HUES64 (cell line): ENCODE results near the gene MYL12A.

Source experiments
- H3K27ac ChIP-seq: 2 replicates; pipeline ENCODE4 v1.7.0; 2013; ENCODE audit warnings: low read depth, low read length, inconsistent platforms
- H3K27me3 ChIP-seq: 2 replicates; pipeline ENCODE4 v1.6.1; 2013; ENCODE audit warnings: mild to moderate bottlenecking, low read length; ENCODE audit not compliant: insufficient read depth
- H3K36me3 ChIP-seq: 2 replicates; pipeline ENCODE4 v1.6.1; 2013; ENCODE audit warnings: mild to moderate bottlenecking, low read length; ENCODE audit not compliant: insufficient read depth
- H3K4me1 ChIP-seq: 2 replicates; pipeline ENCODE4 v1.6.1; 2013; ENCODE audit warnings: mild to moderate bottlenecking, low read length, moderate library complexity; ENCODE audit not compliant: insufficient read depth
- H3K4me3 ChIP-seq: 2 replicates; pipeline ENCODE4 v1.5.1; 2013; ENCODE audit warnings: mild to moderate bottlenecking, low read length, moderate library complexity
- H3K9ac ChIP-seq: 2 replicates; pipeline ENCODE4 v1.6.1; 2013; ENCODE audit warnings: mild to moderate bottlenecking, low read depth, low read length
- H3K9me3 ChIP-seq: 2 replicates; pipeline ENCODE4 v1.6.1; 2013; ENCODE audit warnings: low read depth, low read length; ENCODE audit not compliant: insufficient read depth
- WGBS: fragments of 150-250, 120-280 bp; methylation state at CpG from one replicate; pipeline ENCODE4 v1.1.7; 2013; ENCODE audit warnings: missing lambda C conversion rate; 5-methylcytosine and 5-hydroxymethylcytosine counted together

Gene MYL12A

DNA sequence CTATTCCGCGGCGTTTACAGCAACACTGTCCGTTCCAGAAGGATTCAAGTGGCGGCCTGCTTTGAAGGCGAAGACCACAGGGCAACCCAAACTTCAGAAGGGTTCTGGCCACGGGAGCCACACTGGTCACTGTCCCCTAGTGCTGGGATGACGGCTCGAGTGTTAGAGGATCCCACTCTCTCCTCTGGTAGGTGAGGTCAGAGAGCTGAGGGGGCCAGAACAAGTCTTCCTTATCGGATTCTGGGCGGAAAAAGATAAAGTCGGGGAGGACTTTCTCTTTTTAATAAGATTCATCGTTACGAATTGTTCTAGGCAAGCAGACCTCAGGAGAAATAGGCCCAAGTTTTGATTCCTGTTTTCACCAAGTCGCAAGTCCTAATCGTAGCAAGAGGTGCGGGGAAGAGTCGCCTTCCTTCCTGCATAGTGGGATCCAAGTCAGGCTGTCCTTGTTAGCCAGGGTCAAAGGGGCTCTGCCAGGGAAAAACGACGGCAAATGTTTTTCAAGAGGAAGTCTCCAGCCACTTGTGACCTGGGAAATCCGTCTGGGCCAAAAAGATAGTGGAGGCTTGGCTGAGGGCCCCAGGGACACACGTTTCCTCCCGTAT lies 864 bp upstream of the MYL12A start:
- H3K4me3 ChIP-seq = peak overlapping the region; percentile 96

DNA sequence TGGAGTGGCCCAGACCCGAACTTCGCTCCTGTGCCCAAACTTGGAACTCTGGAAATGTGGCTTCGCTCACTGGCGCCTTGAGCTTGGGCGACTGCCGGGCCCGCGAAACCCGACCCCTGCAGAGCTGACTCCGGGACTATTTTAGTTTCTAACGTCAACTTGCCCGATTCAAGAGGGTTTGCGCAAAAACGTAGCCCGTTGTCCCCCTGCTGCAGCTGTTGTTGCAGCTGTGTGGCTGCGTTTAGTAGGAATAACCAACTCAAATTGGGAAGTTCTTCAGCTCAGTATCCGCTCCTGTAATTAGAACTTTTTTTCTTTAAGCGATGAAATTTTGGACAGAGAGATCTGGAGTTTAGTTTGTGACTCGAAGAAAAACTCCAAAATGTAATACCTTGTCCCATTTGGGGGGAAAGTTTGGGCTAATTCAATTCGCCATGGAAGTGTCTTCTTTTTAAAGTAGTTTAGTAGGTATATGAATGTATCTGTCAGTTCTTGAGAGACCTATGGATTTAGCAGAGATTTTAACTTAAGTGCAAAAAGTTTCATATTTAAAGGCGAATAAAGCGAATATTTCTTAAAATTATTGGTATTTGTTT lies 559 bp downstream of the MYL12A start:
- peak overlapping the region; percentile 97 for H3K9ac ChIP-seq
- H3K9me3 ChIP-seq = no peaks in the 10 kb centered on the region
- H3K4me3 ChIP-seq = peak overlapping the region; percentile 96
- peaks cover 30% of the 10 kb centered on the region for H3K4me1 ChIP-seq
- peaks cover 23% of the 10 kb centered on the region for H3K36me3 ChIP-seq
- H3K27ac ChIP-seq = peak overlapping the region; percentile 99
- WGBS = under 1% methylated on average over 22 of the region's 22 CpGs
- no peaks in the 10 kb centered on the region for H3K27me3 ChIP-seq

More for the DNA sequence above, 864 bp upstream of the MYL12A start:
- WGBS = 72% methylated on average over 23 of the region's 23 CpGs
- Histone ChIP-seq H3K4me1 (peaks cover 30% of the 10 kb centered on the region), H3K9ac (peak overlapping the region; percentile 48), H3K27ac (peak overlapping the region; percentile 83), H3K36me3 (peaks cover 16% of the 10 kb centered on the region; the same call in 1 of the 2 replicates), H3K9me3 (peaks cover 7% of the 10 kb centered on the region), H3K27me3 (no peaks in the 10 kb centered on the region)

DNA sequence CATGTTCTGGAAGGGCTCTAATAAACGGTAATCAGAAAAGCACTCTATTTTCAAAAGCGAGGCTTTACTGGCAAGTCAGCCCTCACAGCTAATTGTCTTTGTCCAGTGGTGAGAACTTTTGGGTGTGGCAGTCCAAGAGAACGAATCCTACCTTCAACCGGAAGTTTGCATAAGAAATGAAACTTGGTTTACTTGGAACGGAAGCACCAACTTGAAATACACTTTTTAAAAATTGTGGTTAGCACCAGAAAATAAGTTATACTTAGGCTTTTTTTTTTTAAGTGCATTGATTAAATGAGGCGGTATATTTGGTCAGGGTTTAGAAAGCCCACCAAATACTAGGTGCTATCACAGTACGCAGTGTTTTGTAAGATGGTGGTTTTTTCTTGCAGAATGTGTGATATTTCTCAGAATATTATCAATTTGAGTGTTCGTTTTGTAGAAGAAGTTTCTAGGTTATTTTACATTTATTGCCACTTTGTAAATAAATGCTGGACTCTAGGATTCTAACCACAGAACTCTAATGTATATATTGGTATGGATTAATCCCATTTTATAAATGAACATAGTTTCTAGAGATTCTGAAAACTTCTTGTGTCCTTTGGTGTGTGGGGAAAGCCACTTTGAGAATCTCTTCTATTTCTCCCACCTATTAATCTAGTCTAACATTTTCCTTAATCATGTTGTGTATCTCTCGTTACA lies 1.2 kb downstream of the MYL12A start:
- no peaks in the 10 kb centered on the region for H3K9me3 ChIP-seq
- 24% methylated on average over 9 of the region's 9 CpGs for WGBS
- no peaks in the 10 kb centered on the region for H3K27me3 ChIP-seq
- peaks cover 30% of the 10 kb centered on the region for H3K36me3 ChIP-seq
- H3K27ac ChIP-seq = peak overlapping the region; percentile 99
- H3K4me1 ChIP-seq = peaks cover 30% of the 10 kb centered on the region
- peak overlapping the region; percentile 96 for H3K4me3 ChIP-seq
- H3K9ac ChIP-seq = peak overlapping the region; percentile 97

DNA sequence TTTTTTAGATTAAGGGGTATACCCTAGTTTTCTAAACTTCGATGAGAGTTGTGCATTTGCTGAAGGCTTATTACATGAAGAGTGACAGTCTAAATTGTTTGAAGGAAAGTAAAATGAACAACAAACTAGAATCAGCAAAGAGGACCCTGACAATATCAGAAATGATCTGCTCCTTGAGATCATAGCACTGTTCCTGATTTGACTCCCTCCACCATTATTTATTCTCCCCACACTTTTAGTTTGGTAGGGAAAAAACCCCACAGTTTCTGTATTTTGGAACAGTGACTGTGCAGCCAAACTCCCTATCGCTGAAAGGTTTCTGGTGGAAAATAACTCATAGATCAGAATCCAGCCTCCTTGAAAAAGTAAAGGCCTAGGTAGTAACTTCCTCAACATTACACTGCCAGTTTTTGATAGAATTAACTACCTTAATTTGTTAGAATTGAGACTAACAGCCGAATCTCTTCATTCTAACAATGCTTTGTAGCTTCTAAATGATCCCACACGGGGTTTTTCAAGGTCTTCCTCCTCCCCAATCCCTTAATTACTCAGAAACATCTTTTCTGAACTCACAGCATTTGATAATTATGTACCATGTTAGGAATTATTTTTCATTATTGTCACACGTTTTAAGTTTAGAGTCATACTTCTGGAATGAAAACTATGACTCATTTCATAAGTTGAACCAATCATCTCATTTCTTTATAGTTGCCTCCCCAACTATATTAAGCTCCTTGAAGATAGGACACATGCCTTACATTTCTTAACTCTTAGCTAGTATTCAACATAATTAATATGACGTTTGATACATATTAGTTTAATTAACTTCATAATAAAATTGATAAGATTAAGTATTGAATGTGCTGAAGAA lies 2.9 kb downstream of the MYL12A start:
- no peak overlapping the region for H3K27ac ChIP-seq
- peaks cover 30% of the 10 kb centered on the region for H3K4me1 ChIP-seq
- 81% methylated on average over 5 of the region's 6 CpGs for WGBS
- H3K9ac ChIP-seq = no peak overlapping the region
- H3K4me3 ChIP-seq = peak overlapping the region; percentile 6; the same call in 1 of the 2 replicates
- no peaks in the 10 kb centered on the region for H3K27me3 ChIP-seq
- no peaks in the 10 kb centered on the region for H3K9me3 ChIP-seq
- H3K36me3 ChIP-seq = peaks cover 46% of the 10 kb centered on the region

DNA sequence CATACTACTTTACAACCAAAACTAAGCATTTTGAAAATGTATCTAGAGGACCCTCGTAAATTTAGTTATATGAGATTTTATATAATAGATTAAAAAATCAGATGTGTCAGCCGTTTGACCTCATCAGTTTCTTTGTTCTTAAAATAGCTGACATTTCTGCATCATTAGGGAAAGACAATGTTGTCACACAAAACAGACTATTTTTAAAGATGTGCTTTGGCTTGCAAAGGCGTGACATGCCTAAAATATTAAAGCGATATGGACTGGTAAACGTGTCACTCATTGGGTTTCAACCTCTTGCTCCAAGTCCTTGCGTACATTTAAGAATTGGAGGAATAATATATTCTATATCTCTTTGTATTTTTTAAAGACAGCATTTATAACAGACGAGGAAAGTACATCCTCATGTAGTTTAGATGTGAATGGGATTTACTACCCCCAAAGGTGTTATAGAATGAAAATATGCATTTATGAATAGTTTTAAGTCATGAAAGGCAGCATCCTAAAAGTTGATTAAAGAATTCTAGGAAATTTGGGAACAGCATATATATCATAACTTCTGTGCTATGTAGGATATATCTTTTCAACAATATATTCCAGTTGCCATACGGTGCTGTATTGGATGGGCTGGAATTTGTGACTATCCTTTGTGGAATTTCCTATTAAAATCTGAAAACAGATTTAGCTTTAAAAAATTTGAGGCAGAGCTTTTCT lies 3.8 kb downstream of the MYL12A start:
- Histone ChIP-seq H3K36me3 (peaks cover 56% of the 10 kb centered on the region), H3K4me1 (peaks cover 30% of the 10 kb centered on the region), H3K9ac (no peak overlapping the region), H3K27me3 (no peaks in the 10 kb centered on the region), H3K9me3 (no peaks in the 10 kb centered on the region), H3K4me3 (no peak overlapping the region), H3K27ac (peak overlapping the region; percentile 28; the same call in 1 of the 2 replicates)
- 91% methylated on average over 5 of the region's 8 CpGs for WGBS

DNA sequence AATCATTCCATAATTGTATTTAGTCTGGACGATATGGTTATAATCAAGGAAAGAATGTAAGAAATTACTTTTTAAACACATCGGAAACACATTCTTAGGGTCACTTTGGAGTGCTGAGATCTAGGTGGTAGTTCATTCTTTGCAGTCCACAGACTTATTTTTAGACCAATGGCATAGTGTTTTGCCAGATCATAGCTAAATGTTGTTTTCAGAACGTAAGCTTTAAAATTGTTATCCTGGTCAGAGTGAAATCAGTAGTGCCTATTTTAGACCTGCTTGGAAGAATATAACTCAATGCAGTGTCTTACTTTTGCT lies 4.3 kb downstream of the MYL12A start:
- 92% methylated on average over 2 of the region's 3 CpGs for WGBS
- H3K27ac ChIP-seq = peak overlapping the region; percentile 28; the same call in 1 of the 2 replicates
- no peaks in the 10 kb centered on the region for H3K9me3 ChIP-seq
- H3K27me3 ChIP-seq = no peaks in the 10 kb centered on the region
- peaks cover 61% of the 10 kb centered on the region for H3K36me3 ChIP-seq
- no peak overlapping the region for H3K4me3 ChIP-seq
- no peak overlapping the region for H3K9ac ChIP-seq
- H3K4me1 ChIP-seq = peaks cover 25% of the 10 kb centered on the region

DNA sequence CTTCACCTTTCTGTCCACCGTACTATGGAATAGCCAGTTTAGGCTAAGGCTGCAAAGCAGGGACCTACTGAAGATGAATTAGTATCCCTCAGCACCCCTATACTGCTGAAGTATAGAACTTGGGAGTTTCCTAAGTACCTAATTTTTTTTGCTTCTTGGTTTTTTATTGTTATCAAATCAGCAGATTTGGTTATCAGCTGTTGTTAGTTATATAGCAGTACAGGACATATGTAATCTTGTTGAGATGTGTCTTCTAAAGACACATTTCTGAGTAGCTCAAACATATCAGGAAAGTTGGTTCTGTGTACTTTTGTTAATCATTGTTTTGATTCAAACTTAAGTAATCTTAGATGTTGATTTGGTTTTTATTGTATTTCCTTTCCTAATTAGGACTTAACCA lies 5.2 kb downstream of the MYL12A start:
- 93% methylated on average over 1 of the region's 1 CpG for WGBS
- H3K27ac ChIP-seq = no peak overlapping the region
- H3K36me3 ChIP-seq = peaks cover 70% of the 10 kb centered on the region
- H3K4me1 ChIP-seq = peaks cover 31% of the 10 kb centered on the region
- H3K27me3 ChIP-seq = no peaks in the 10 kb centered on the region
- no peak overlapping the region for H3K4me3 ChIP-seq
- H3K9me3 ChIP-seq = no peaks in the 10 kb centered on the region
- no peak overlapping the region for H3K9ac ChIP-seq

DNA sequence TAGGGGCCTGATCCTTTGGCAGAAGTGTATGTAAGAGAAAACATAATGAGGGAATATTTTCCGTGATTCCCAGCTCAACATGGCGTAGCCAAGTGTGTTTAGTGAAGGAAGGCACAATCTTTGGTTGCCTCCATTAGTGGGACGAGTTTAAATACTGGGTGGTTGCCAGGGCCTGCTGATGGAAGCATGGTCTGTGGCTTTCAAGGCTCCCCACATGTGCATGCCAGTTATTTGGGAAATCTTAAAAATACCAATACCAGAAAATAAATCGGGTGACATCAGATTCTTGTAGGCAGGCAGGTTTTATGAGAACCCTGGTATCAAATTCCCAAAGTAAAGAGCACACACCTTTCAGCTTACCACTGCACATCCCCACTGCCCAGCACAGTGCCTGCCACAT lies 7.1 kb downstream of the MYL12A start:
- Histone ChIP-seq H3K9me3 (no peaks in the 10 kb centered on the region), H3K27ac (no peak overlapping the region), H3K36me3 (peaks cover 78% of the 10 kb centered on the region), H3K27me3 (no peaks in the 10 kb centered on the region), H3K9ac (no peak overlapping the region), H3K4me1 (peaks cover 23% of the 10 kb centered on the region), H3K4me3 (no peak overlapping the region)
- 95% methylated on average over 4 of the region's 4 CpGs for WGBS

DNA sequence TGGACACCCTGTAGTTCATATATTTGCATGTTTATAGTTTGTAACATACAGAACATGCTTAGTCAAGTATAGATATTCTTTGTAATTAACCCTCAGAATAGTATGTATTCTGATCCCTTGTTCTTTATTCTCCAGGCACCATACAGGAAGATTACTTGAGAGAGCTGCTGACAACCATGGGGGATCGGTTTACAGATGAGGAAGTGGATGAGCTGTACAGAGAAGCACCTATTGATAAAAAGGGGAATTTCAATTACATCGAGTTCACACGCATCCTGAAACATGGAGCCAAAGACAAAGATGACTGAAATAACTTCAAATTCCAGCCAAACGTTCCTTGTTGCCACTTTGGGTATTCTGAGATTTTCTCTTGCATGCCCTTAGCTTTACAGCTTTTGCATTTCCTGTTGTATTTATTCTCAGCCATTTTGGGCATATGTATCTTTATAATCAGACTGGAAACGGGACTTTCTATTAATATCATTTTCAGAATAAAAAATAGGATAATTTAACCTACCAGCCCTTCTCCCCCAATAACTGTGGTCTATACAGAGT lies 8.1 kb downstream of the MYL12A start:
- Histone ChIP-seq H3K27ac (no peak overlapping the region), H3K4me3 (no peak overlapping the region), H3K9ac (no peak overlapping the region), H3K27me3 (no peaks in the 10 kb centered on the region), H3K36me3 (peaks cover 70% of the 10 kb centered on the region), H3K4me1 (peaks cover 20% of the 10 kb centered on the region; the same call in 1 of the 2 replicates), H3K9me3 (no peaks in the 10 kb centered on the region)
- 98% methylated on average over 4 of the region's 5 CpGs for WGBS
